Measurements from ENCODE around the gene HEY2.
A peak's percentile ranks its signal among the peaks of the same experiment; 100 is the strongest.
"Not testable (repeated sequence)": the region's sequence is repeated elsewhere in the genome, so short reads cannot be mapped to it uniquely, and the experiment has no call there.

The HEY2 gene

DNA sequence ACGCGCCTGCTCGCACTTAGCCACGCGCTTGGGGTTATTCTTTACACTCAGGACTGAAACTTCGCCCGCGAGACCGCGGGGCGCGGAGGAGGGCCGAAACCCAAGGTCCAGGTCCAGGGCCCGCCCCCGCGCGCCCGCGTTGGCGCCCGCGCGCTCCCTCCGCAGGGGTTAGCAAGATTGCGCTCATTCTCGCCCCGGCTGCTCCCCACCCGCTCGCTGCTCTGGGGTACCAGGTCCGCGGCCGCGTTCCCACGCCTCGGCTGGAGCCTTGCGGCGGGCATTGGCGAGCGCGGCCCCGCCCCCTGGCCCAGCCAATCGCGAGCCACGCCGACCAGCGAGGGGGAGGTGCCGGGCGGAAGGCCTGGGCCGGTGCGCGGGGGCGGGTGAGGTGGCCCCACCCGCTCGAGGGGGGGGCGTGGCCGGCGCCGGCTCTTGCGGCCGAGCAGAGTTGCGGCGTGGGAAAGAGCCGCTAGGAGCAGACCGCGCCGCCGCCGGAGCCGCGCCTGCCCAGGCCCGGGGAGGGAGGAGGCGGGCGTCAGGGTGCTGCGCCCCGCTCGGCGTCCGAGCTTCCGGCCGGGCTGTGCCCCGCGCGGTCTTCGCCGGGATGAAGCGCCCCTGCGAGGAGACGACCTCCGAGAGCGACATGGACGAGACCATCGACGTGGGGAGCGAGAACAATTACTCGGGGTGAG is at the start of gene HEY2:
Gene HEY2 (plus strand): TSS at position 460 of the 692 bp plus-strand sequence. CDS start 145 bp downstream, at position 605.
- TF ChIP-seq, protein P1, sequence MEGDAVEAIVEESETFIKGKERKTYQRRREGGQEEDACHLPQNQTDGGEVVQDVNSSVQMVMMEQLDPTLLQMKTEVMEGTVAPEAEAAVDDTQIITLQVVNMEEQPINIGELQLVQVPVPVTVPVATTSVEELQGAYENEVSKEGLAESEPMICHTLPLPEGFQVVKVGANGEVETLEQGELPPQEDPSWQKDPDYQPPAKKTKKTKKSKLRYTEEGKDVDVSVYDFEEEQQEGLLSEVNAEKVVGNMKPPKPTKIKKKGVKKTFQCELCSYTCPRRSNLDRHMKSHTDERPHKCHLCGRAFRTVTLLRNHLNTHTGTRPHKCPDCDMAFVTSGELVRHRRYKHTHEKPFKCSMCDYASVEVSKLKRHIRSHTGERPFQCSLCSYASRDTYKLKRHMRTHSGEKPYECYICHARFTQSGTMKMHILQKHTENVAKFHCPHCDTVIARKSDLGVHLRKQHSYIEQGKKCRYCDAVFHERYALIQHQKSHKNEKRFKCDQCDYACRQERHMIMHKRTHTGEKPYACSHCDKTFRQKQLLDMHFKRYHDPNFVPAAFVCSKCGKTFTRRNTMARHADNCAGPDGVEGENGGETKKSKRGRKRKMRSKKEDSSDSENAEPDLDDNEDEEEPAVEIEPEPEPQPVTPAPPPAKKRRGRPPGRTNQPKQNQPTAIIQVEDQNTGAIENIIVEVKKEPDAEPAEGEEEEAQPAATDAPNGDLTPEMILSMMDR (IDR thresholded peaks at IDR 0.05; ENCODE audit: insufficient read depth, low read depth, low read length, missing control alignments), result no peak
- peak within 1 kb of the TSS; percentile 55 for H3K4me3 ChIP-seq (ENCODE audit: low read length)
- peak; percentile 93 for DNase-seq (ENCODE audit: low read depth)

DNA sequence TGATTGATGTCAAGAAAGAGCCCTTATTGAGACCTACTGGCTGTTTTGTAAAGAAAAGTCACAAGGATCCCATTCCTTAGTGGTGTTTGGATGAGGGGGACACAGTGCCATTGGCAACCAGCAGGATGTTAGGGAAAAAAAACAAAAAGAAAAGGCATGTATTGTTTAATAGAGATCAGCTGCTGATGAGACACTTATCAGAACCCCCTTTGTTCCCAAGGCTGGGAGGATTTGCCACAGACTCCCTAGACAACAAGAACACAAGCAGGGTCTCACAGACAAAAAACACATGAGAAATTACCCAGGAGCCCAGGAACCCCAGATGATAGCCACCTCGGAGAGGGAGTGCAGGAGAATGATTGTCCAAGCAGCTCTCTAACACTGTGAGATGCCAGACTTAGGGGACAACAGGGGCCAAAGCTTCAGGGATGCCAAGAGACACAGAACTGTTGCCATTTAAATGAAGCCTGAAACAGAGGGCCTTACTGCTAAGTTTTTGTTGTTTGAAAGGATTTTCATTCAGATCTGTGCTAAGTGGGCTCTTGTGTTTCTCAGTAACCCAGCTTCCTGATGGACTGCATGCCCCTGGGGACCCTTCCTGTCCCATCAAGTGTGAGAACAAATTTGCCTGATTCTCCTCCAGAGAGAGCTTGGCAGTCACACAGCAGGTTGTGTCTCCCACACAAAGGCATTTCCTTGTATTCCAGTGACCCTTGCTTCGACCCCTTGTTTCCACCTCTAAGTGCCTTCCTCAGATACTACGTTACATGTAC is 48.7 kb upstream of the HEY2 start:
- DNase-seq (ENCODE audit: low read depth), result no peak
- H3K4me3 ChIP-seq (ENCODE audit: low read length), result no peak overlapping the region
- TF ChIP-seq, protein P1 (IDR thresholded peaks at IDR 0.05; ENCODE audit: insufficient read depth, low read depth, low read length, missing control alignments), result no peak

DNA sequence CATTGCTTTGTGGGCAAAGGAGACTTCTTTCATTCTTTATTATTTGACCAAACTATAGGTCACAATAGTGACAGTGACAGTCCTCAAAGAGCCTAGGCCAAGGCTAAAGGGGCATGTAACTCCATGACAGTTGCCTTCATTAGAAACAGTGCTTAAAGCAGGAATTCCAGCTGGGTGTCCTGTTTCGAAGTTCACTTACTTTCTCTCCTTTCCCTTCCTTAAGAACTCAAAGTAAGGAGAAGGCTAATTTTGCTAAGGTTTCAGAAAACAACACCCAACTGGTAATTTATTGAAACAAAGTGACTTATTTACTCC is 48.1 kb upstream of the HEY2 start:
- H3K4me3 ChIP-seq (ENCODE audit: low read length), result no peak overlapping the region
- no peak for DNase-seq (ENCODE audit: low read depth)
- TF ChIP-seq, protein P1 (IDR thresholded peaks at IDR 0.05; ENCODE audit: insufficient read depth, low read depth, low read length, missing control alignments), result no peak

DNA sequence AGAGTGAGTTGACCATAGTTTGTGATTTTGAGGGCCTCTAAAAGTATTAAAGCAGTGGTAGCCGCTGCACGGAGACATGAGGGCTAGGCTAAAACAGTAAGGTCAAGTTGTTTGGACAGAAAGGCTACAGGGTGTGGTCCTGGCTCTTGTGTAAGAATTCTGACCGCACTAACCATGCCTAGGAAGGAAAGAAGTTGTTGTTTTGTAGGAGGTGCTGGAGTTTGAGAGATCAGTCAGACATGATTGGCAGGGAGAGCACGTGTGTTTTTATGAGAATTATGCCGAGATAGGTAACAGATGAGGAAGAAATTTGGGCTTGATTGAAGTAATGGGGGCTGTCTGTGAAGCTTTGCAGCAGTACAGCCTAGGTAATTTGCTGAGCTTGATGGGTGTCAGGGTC is 45.5 kb upstream of the HEY2 start:
- DNase-seq (ENCODE audit: low read depth); H3K4me3 ChIP-seq (ENCODE audit: low read length): not testable (repeated sequence)

DNA sequence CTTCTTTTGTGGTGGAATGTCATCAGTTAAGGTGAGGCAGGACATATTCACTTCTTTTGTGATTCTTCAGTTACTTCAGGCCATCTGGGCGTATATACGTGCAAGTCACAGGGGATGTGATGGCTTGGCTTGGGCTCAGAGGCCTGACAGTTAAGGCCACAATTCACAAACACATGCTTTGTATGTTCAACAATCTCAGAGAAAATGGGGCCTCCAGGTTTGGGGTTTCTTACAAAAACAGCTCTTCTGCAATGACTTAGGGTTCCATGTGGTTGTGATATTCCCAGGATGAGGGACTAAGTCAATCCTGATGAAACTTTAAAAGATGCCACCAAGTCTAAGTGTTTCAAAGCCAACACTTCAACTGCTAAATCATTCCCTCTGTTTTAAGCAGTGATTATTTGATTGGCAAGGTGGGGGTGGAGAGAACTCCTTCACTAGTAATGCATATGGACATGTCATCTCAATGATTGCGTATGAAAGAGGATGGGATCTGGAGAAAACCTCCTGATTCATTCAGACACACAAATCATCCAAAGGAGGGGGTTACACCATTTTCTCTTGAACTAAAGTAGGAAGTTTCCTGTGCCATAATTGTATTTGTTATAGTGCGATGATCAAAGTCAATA is 41.7 kb upstream of the HEY2 start:
- DNase-seq (ENCODE audit: low read depth), result no peak
- TF ChIP-seq, protein P1 (IDR thresholded peaks at IDR 0.05; ENCODE audit: insufficient read depth, low read depth, low read length, missing control alignments), result no peak
- H3K4me3 ChIP-seq (ENCODE audit: low read length), result no peak overlapping the region

DNA sequence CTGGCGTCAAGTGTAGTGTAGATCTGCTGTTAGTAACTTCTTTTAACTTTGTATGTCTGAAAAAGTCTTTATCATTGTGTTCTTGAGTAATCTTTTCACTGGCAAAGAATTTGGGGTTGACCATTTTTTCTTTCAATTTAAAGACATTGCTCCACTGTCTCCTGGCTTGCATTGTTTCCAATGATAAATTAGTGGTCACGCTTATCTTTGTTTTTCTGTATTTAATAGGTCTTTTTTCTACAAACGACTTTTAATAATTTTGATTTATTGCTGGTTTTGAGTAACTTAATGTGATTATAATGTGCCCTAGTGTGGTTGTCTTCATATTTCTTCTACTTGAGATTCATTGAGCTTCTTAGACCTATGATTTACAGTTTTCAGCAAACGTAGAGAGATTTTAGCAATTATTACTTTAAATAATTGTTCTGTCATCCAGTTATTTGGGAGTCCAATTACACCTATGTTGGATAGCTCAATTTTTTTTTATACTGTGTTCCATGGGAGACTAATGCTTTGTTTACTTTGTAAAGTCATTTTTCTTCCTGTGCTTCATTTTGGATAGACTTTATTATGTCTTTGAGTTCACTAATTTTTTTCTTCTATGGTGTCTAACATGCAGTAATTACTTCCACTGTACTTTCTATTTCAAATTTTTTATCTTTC is 38.3 kb upstream of the HEY2 start:
- TF ChIP-seq, protein P1 (IDR thresholded peaks at IDR 0.05; ENCODE audit: insufficient read depth, low read depth, low read length, missing control alignments), result no peak
- DNase-seq (ENCODE audit: low read depth), result no peak
- H3K4me3 ChIP-seq (ENCODE audit: low read length), result no peak overlapping the region

Measured in epithelial cell of esophagus (primary cell).